Activated CD8-positive, alpha-beta memory T cell treated with anti-CD3 and anti-CD28 coated beads, Interleukin-2, amount 10 ng/mL, durations not matched to agents 7 days and 5 days (primary cell): ENCODE data around the gene RFX3. TPM values are rescaled to one million over a fixed set of nuclear protein-coding genes. Genes with fewer than 3 reads are reported as not detected.

Source experiments
- ATAC-seq: fragments of 150-1000 bp; cut with Tn5 transposase; one replicate; pipeline ENCODE4 v1.10.0; 2021; ENCODE audit warnings: moderate library complexity
- CTCF ChIA-PET: fragments of 350-600 bp; sonication (Branson Sonifier 250); formaldehyde crosslinking; loops from one replicate; lab custom pipeline; 2021; ENCODE audit warnings: antibody characterized with exemption; lab: Charles Lee
- DNase-seq: peaks from one replicate; pipeline ENCODE4 v3.0.0-alpha.2; 2020
- H3K27ac Mint-ChIP-seq: one replicate; pipeline ENCODE4 v1.8.0; 2021; ENCODE audit warnings: mild to moderate bottlenecking, mixed read lengths
- H3K27me3 Mint-ChIP-seq: one replicate; pipeline ENCODE4 v1.8.0; 2021; ENCODE audit warnings: mixed read lengths
- H3K36me3 Mint-ChIP-seq: one replicate; pipeline ENCODE4 v1.8.0; 2021; ENCODE audit warnings: mild to moderate bottlenecking, mixed read lengths
- H3K4me1 Mint-ChIP-seq: one replicate; pipeline ENCODE4 v1.8.0; 2021; ENCODE audit warnings: mixed read lengths
- H3K4me3 Mint-ChIP-seq: one replicate; pipeline ENCODE4 v1.8.0; 2021; ENCODE audit warnings: mild to moderate bottlenecking, moderate library complexity, mixed read lengths
- H3K9me3 Mint-ChIP-seq: one replicate; pipeline ENCODE4 v1.8.0; 2022; ENCODE audit warnings: low read depth, mixed read lengths
- total RNA-seq, 2 experiments: library from RNA; stranded (reverse); gene quantifications; one replicate each; pipeline ENCODE4 v1.2.3, GENCODE V29; 2021

Gene RFX3
- total RNA-seq, 2 experiments from 2014 or later: 9.1 to 11.5 TPM

- no peak overlapping the region for H3K27ac Mint-ChIP-seq
- DNase-seq (no peak), ATAC-seq (no peak)
- peaks cover 5% of the 10 kb centered on the region for H3K27me3 Mint-ChIP-seq
- H3K4me1 Mint-ChIP-seq: no peaks in the 10 kb centered on the region
- CTCF ChIA-PET: no interaction called here
- no peaks in the 10 kb centered on the region for H3K9me3 Mint-ChIP-seq
- H3K4me3 Mint-ChIP-seq: no peak overlapping the region
- H3K36me3 Mint-ChIP-seq: no peaks in the 10 kb centered on the region
Measured at GRCh38 chr9:3214741-3215140, 311.1 kb downstream of the RFX3 start.

- H3K27me3 Mint-ChIP-seq: peaks cover 17% of the 10 kb centered on the region
- H3K9me3 Mint-ChIP-seq: no peaks in the 10 kb centered on the region
- H3K36me3 Mint-ChIP-seq: no peaks in the 10 kb centered on the region
- H3K4me1 Mint-ChIP-seq: no peaks in the 10 kb centered on the region
- no peak overlapping the region for H3K4me3 Mint-ChIP-seq
- CTCF ChIA-PET: no interaction called here
- no peak for ATAC-seq
- no peak overlapping the region for H3K27ac Mint-ChIP-seq
- DNase-seq: no peak
Measured at GRCh38 chr9:3205421-3206095, 320.2 kb downstream of the RFX3 start.

GRCh38 chr9:3200331-3200774 is 325.4 kb downstream of the RFX3 start:
- no peak for DNase-seq
- no peaks in the 10 kb centered on the region for H3K36me3 Mint-ChIP-seq
- CTCF ChIA-PET: no interaction called here

GRCh38 chr9:3193791-3194190 is 332.0 kb downstream of the RFX3 start:
- Mint-ChIP-seq H3K4me3 (no peak overlapping the region), H3K9me3 (no peaks in the 10 kb centered on the region), H3K27ac (no peak overlapping the region), H3K36me3 (no peaks in the 10 kb centered on the region), H3K4me1 (no peaks in the 10 kb centered on the region), H3K27me3 (peaks cover 10% of the 10 kb centered on the region)
- ATAC-seq: no peak
- CTCF ChIA-PET: no interaction called here
- no peak for DNase-seq

More at GRCh38 chr9:3200331-3200774, 325.4 kb downstream of the RFX3 start:
- ATAC-seq: no peak
- no peak overlapping the region for H3K4me3 Mint-ChIP-seq
- no peaks in the 10 kb centered on the region for H3K4me1 Mint-ChIP-seq
- H3K9me3 Mint-ChIP-seq: no peaks in the 10 kb centered on the region
- H3K27me3 Mint-ChIP-seq: peaks cover 3% of the 10 kb centered on the region
- H3K27ac Mint-ChIP-seq: no peak overlapping the region

- H3K4me1 Mint-ChIP-seq: no peaks in the 10 kb centered on the region
- H3K4me3 Mint-ChIP-seq: no peak overlapping the region
- CTCF ChIA-PET: no interaction called here
- no peaks in the 10 kb centered on the region for H3K9me3 Mint-ChIP-seq
- no peak overlapping the region for H3K27ac Mint-ChIP-seq
- ATAC-seq (no peak), DNase-seq (no peak)
- peaks cover 13% of the 10 kb centered on the region for H3K27me3 Mint-ChIP-seq
- no peaks in the 10 kb centered on the region for H3K36me3 Mint-ChIP-seq
Measured at GRCh38 chr9:3191715-3192114, 334.1 kb downstream of the RFX3 start.

- Mint-ChIP-seq H3K27me3 (peaks cover 16% of the 10 kb centered on the region), H3K4me1 (no peaks in the 10 kb centered on the region), H3K27ac (no peak overlapping the region), H3K4me3 (no peak overlapping the region), H3K36me3 (no peaks in the 10 kb centered on the region), H3K9me3 (no peaks in the 10 kb centered on the region)
- DNase-seq (no peak), ATAC-seq (no peak)
- CTCF ChIA-PET: interaction anchor here (1.4 kb wide), 1 partner anchor 52 kb away, joined by 3 read pairs; no protein-coding TSS in a partner anchor
Measured at GRCh38 chr9:3189113-3189861, 336.5 kb downstream of the RFX3 start.

- H3K4me1 Mint-ChIP-seq: peaks cover 1% of the 10 kb centered on the region
- no peak for DNase-seq
- no peaks in the 10 kb centered on the region for H3K36me3 Mint-ChIP-seq
- CTCF ChIA-PET: no interaction called here
- H3K9me3 Mint-ChIP-seq: no peaks in the 10 kb centered on the region
- peaks cover 30% of the 10 kb centered on the region for H3K27me3 Mint-ChIP-seq
- no peak overlapping the region for H3K4me3 Mint-ChIP-seq
- ATAC-seq: no peak
- H3K27ac Mint-ChIP-seq: no peak overlapping the region
Measured at GRCh38 chr9:3186751-3187150, 339.1 kb downstream of the RFX3 start.

- H3K27ac Mint-ChIP-seq: no peak overlapping the region
- H3K4me3 Mint-ChIP-seq: peak overlapping the region; percentile 23
- peak; percentile 73 for ATAC-seq
- H3K4me1 Mint-ChIP-seq: peaks cover 6% of the 10 kb centered on the region
- peaks cover 55% of the 10 kb centered on the region for H3K27me3 Mint-ChIP-seq
- DNase-seq: peak; percentile 55
- H3K36me3 Mint-ChIP-seq: no peaks in the 10 kb centered on the region
- CTCF ChIA-PET: interaction anchor here (0.7 to 3.2 kb wide), 3 partner anchors 259 to 323 kb away, joined by 3 to 15 read pairs (median 3); no protein-coding TSS in a partner anchor
- no peaks in the 10 kb centered on the region for H3K9me3 Mint-ChIP-seq
Measured at GRCh38 chr9:3181049-3181953, 344.5 kb downstream of the RFX3 start.

- CTCF ChIA-PET: interaction anchor here (0.7 to 3.2 kb wide), 2 partner anchors 260 to 322 kb away, joined by 3 to 15 read pairs; no protein-coding TSS in a partner anchor
- no peaks in the 10 kb centered on the region for H3K9me3 Mint-ChIP-seq
- DNase-seq (no peak), ATAC-seq (no peak)
- no peaks in the 10 kb centered on the region for H3K36me3 Mint-ChIP-seq
- H3K27ac Mint-ChIP-seq: no peak overlapping the region
- peaks cover 57% of the 10 kb centered on the region for H3K27me3 Mint-ChIP-seq
- no peak overlapping the region for H3K4me3 Mint-ChIP-seq
- peaks cover 6% of the 10 kb centered on the region for H3K4me1 Mint-ChIP-seq
Measured at GRCh38 chr9:3180696-3181048, 345.1 kb downstream of the RFX3 start.

- CTCF ChIA-PET: interaction anchor here (3.2 kb wide), 1 partner anchor 321 kb away, joined by 15 read pairs; no protein-coding TSS in a partner anchor
- peaks cover 60% of the 10 kb centered on the region for H3K27me3 Mint-ChIP-seq
Measured at GRCh38 chr9:3179711-3180110, 346.1 kb downstream of the RFX3 start.

GRCh38 chr9:3177936-3178335 is 347.9 kb downstream of the RFX3 start:
- no peak for ATAC-seq
- peaks cover 6% of the 10 kb centered on the region for H3K4me1 Mint-ChIP-seq
- H3K36me3 Mint-ChIP-seq: no peaks in the 10 kb centered on the region
- DNase-seq: no peak
- CTCF ChIA-PET: no interaction called here
- H3K9me3 Mint-ChIP-seq: no peaks in the 10 kb centered on the region
- peaks cover 61% of the 10 kb centered on the region for H3K27me3 Mint-ChIP-seq
- H3K4me3 Mint-ChIP-seq: no peak overlapping the region
- no peak overlapping the region for H3K27ac Mint-ChIP-seq

More at GRCh38 chr9:3179711-3180110, 346.1 kb downstream of the RFX3 start:
- Mint-ChIP-seq H3K4me1 (peaks cover 6% of the 10 kb centered on the region), H3K9me3 (no peaks in the 10 kb centered on the region), H3K27ac (no peak overlapping the region), H3K36me3 (no peaks in the 10 kb centered on the region), H3K4me3 (no peak overlapping the region)
- no peak for DNase-seq
- no peak for ATAC-seq

- H3K9me3 Mint-ChIP-seq: no peaks in the 10 kb centered on the region
- ATAC-seq (no peak), DNase-seq (no peak)
- no peaks in the 10 kb centered on the region for H3K36me3 Mint-ChIP-seq
- H3K4me1 Mint-ChIP-seq: peaks cover 6% of the 10 kb centered on the region
- H3K4me3 Mint-ChIP-seq: no peak overlapping the region
- H3K27me3 Mint-ChIP-seq: peaks cover 59% of the 10 kb centered on the region
- H3K27ac Mint-ChIP-seq: no peak overlapping the region
- CTCF ChIA-PET: no interaction called here
Measured at GRCh38 chr9:3177146-3177761, 348.5 kb downstream of the RFX3 start.

- DNase-seq (no peak), ATAC-seq (no peak)
- CTCF ChIA-PET: no interaction called here
- no peak overlapping the region for H3K4me3 Mint-ChIP-seq
- no peaks in the 10 kb centered on the region for H3K9me3 Mint-ChIP-seq
- H3K36me3 Mint-ChIP-seq: no peaks in the 10 kb centered on the region
- no peaks in the 10 kb centered on the region for H3K4me1 Mint-ChIP-seq
- H3K27ac Mint-ChIP-seq: no peak overlapping the region
- peaks cover 45% of the 10 kb centered on the region for H3K27me3 Mint-ChIP-seq
Measured at GRCh38 chr9:3173374-3173773, 352.4 kb downstream of the RFX3 start.
